ENCODE measurements around the gene CCDC154. TPM values are rescaled to one million over a fixed set of nuclear protein-coding genes. Genes with fewer than 3 reads are reported as not detected.
"Not testable (repeated sequence)": the region's sequence is repeated elsewhere in the genome, so short reads cannot be mapped to it uniquely, and the experiment has no call there.

CCDC154 gene
- total and polyA plus RNA-seq, 2 donors (not counting 3 experiments of a cell fraction or from before 2014, with no cell fraction given), result 0.65 to 0.75 TPM

GRCh38 chr16:1441391-1441829 lies 2.9 kb downstream of the CCDC154 start:
- no peak overlapping the region for H3K9ac ChIP-seq (replicated peaks; ENCODE audit: extremely low read depth, insufficient read depth, low read length)
- no peaks in the 10 kb centered on the region for H4K20me1 ChIP-seq (replicated peaks; ENCODE audit: control insufficient read depth, extremely low read depth, insufficient read depth, low read length)
- no peak overlapping the region for H3K4me3 ChIP-seq (replicated peaks in 1 of 3; ENCODE audit: insufficient read depth in 1 of 3, low read depth in 1 of 3, low read length in 3 of 3)
- FAIRE-seq, result no peak
- TF ChIP-seq POLR2A (IDR thresholded peaks at IDR 0.05; ENCODE audit: low read depth, low read length) (no peak), FOS (IDR thresholded peaks at IDR 0.05; ENCODE audit: borderline replicate concordance, insufficient read depth, low read length) (no peak), GATA2 (IDR thresholded peaks at IDR 0.05; ENCODE audit: insufficient read depth, insufficient read length, low read depth, low read length) (no peak), JUN (IDR thresholded peaks at IDR 0.05; ENCODE audit: borderline replicate concordance, insufficient read depth, insufficient read length, low read depth) (no peak), POLR2AphosphoS5 (IDR thresholded peaks at IDR 0.05; ENCODE audit: insufficient read depth, low read depth, low read length) (no peak), MAX (IDR thresholded peaks at IDR 0.05; ENCODE audit: insufficient read depth, insufficient read length) (no peak), CTCF (IDR thresholded peaks at IDR 0.05; ENCODE audit: extremely low read depth in 1 of 2, insufficient read depth in 1 of 2, low read depth in 1 of 2, low read length in 2 of 2) (no peak), EZH2 (IDR thresholded peaks at IDR 0.05; ENCODE audit: borderline replicate concordance, low read depth, low read length, severe bottlenecking) (no peak), MYC (IDR thresholded peaks at IDR 0.05; ENCODE audit: low read depth, low read length) (no peak)
- dilution Hi-C loops (cut with MboI; ENCODE audit: extremely low pct_ligation_motif_present, low sequenced_read_pairs) (no loop called here), intact Hi-C loops (cut with micrococcal nuclease) (no loop called here)
- ChIA-PET POLR2A (no interaction called here), CTCF (no interaction called here)
- H3K4me1 ChIP-seq (ENCODE audit: control insufficient read depth, extremely low read depth, insufficient read depth, low read length), result no peaks in the 10 kb centered on the region
- no peaks in the 10 kb centered on the region for H3K27me3 ChIP-seq (ENCODE audit: control insufficient read depth in 2 of 2, insufficient read depth in 2 of 2, low read length in 2 of 2)
- H3K4me2 ChIP-seq (ENCODE audit: insufficient read depth, low read length), result no peak overlapping the region
- no peak overlapping the region for H2AFZ ChIP-seq (ENCODE audit: low read depth, low read length)
- peaks cover 0 to 7% of the 10 kb centered on the region in 2 experiments for H3K36me3 ChIP-seq (ENCODE audit: control insufficient read depth in 2 of 2, extremely low read depth in 1 of 2, insufficient read depth in 2 of 2, low read length in 2 of 2)
- H3K9me3 ChIP-seq (replicated peaks; ENCODE audit: control insufficient read depth, insufficient read depth, low read length), result no peaks in the 10 kb centered on the region
- DNase-seq (ENCODE audit: low read depth, low spot score), result no peak
- BruUV-seq (replicated peaks), result no TSS peak
- H3K9me1 ChIP-seq (replicated peaks; ENCODE audit: control insufficient read depth, extremely low read depth, insufficient read depth, low read length), result no peaks in the 10 kb centered on the region
- H3K27ac ChIP-seq (ENCODE audit: insufficient read depth, low read depth, low read length), result no peak overlapping the region
- no peaks in the 10 kb centered on the region for H3K79me2 ChIP-seq (ENCODE audit: control insufficient read depth, insufficient read depth, low read length)

GRCh38 chr16:1439699-1440074 lies 4.7 kb downstream of the CCDC154 start:
- ChIA-PET CTCF (interaction anchor here (1.1 kb wide), 1 partner anchor 12 kb away, joined by 3 read pairs; no protein-coding TSS in a partner anchor), POLR2A (interaction anchor here (0.7 kb wide), 1 partner anchor 17 kb away, joined by 8 read pairs; no protein-coding TSS in a partner anchor)
- H2AFZ ChIP-seq (ENCODE audit: low read depth, low read length); FAIRE-seq; H3K27ac ChIP-seq (ENCODE audit: insufficient read depth, low read depth, low read length); H3K4me2 ChIP-seq (ENCODE audit: insufficient read depth, low read length); H3K9me1 ChIP-seq (replicated peaks; ENCODE audit: control insufficient read depth, extremely low read depth, insufficient read depth, low read length); DNase-seq (ENCODE audit: low read depth, low spot score); H3K9me3 ChIP-seq (replicated peaks; ENCODE audit: control insufficient read depth, insufficient read depth, low read length); dilution Hi-C loops (cut with MboI; ENCODE audit: extremely low pct_ligation_motif_present, low sequenced_read_pairs); H3K4me1 ChIP-seq (ENCODE audit: control insufficient read depth, extremely low read depth, insufficient read depth, low read length); H3K4me3 ChIP-seq (replicated peaks in 1 of 3; ENCODE audit: insufficient read depth in 1 of 3, low read depth in 1 of 3, low read length in 3 of 3); H3K27me3 ChIP-seq (ENCODE audit: control insufficient read depth in 2 of 2, insufficient read depth in 2 of 2, low read length in 2 of 2); H3K36me3 ChIP-seq (ENCODE audit: control insufficient read depth in 2 of 2, extremely low read depth in 1 of 2, insufficient read depth in 2 of 2, low read length in 2 of 2); H4K20me1 ChIP-seq (replicated peaks; ENCODE audit: control insufficient read depth, extremely low read depth, insufficient read depth, low read length); intact Hi-C loops (cut with micrococcal nuclease); BruUV-seq (replicated peaks); H3K9ac ChIP-seq (replicated peaks; ENCODE audit: extremely low read depth, insufficient read depth, low read length); H3K79me2 ChIP-seq (ENCODE audit: control insufficient read depth, insufficient read depth, low read length): not testable (repeated sequence)

All from endothelial cell of umbilical vein (primary cell).